HG03045 (cell line): ENCODE data around the gene CERS5.

Source experiments
- ATAC-seq: cut with Tn5 transposase; IDR thresholded peaks from one replicate; pipeline ENCODE4 v1.9.1; 2021; ENCODE audit warnings: mild to moderate bottlenecking, moderate library complexity; ENCODE audit not compliant: unreplicated experiment

The CERS5 gene

GRCh38 chr12:50082644-50083043, 84.5 kb downstream of the CERS5 start:
- no peak for ATAC-seq

GRCh38 chr12:50081096-50081808, 85.9 kb downstream of the CERS5 start:
- no peak for ATAC-seq

DNA sequence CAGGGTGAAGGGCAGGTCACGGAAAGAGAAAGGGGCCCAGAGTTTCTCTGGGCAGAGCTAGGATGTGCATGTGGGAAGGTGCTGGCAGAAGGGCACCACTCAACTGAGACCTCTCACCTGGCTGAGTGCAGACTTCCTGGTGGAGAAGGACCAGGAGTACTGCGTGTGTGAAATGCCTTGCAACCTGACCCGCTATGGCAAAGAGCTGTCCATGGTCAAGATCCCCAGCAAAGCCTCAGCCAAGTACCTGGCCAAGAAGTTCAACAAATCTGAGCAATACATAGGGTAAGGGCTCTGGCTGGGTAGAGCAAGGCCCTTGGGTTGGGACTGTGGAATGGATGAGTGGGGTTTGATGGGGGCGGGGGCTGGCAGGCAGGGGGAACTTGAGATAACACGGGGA, 87.4 kb downstream of the CERS5 start:
- no peak for ATAC-seq
